Measurements from ENCODE around the gene HTR6.

Gene HTR6

GRCh38 chr1:19715334-19716203, 50.9 kb downstream of the HTR6 start:
- no peak for TF ChIP-seq FOXM1 (IDR thresholded peaks at IDR 0.05; ENCODE audit: borderline replicate concordance, low read depth)
- TF ChIP-seq USF1 (IDR thresholded peaks at IDR 0.05) = no peak
- no peak for TF ChIP-seq EGR1 (IDR thresholded peaks at IDR 0.05)
- no peak for TF ChIP-seq YY1 (IDR thresholded peaks at IDR 0.05; ENCODE audit: low read depth)
- no peak for TF ChIP-seq CEBPB (IDR thresholded peaks at IDR 0.05)
- no peak for TF ChIP-seq ZBTB7A (IDR thresholded peaks at IDR 0.05; ENCODE audit: low read depth)
- TF ChIP-seq TCF12 (IDR thresholded peaks at IDR 0.05; ENCODE audit: low read depth) = no peak
- TF ChIP-seq NFIC (IDR thresholded peaks at IDR 0.05) = no peak
- peak; percentile 55 for TF ChIP-seq MAX (IDR thresholded peaks at IDR 0.05)
- TF ChIP-seq RAD21 (IDR thresholded peaks at IDR 0.05; ENCODE audit: low read depth) = peak; percentile 73
- no peak for TF ChIP-seq EP300 (IDR thresholded peaks at IDR 0.05; ENCODE audit: borderline replicate concordance)
- TF ChIP-seq TAF1 (IDR thresholded peaks at IDR 0.05; ENCODE audit: low read depth) = no peak
- TF ChIP-seq REST (IDR thresholded peaks at IDR 0.05; ENCODE audit: low read depth) = no peak
- TF ChIP-seq TEAD4 (IDR thresholded peaks at IDR 0.05) = 0 out of 2 replicates have a peak, but pooled peaks have one; percentile 16
- no peak for TF ChIP-seq CREB1 (IDR thresholded peaks at IDR 0.05; ENCODE audit: low read depth)

GRCh38 chr1:19717467-19717866, 52.8 kb downstream of the HTR6 start:
- TF ChIP-seq ZBTB7A (IDR thresholded peaks at IDR 0.05; ENCODE audit: low read depth) (no peak), MAX (IDR thresholded peaks at IDR 0.05) (no peak), FOXM1 (IDR thresholded peaks at IDR 0.05; ENCODE audit: borderline replicate concordance, low read depth) (no peak), EP300 (IDR thresholded peaks at IDR 0.05; ENCODE audit: borderline replicate concordance) (no peak), REST (IDR thresholded peaks at IDR 0.05; ENCODE audit: low read depth) (no peak), USF1 (IDR thresholded peaks at IDR 0.05) (no peak), CEBPB (IDR thresholded peaks at IDR 0.05) (no peak), TAF1 (IDR thresholded peaks at IDR 0.05; ENCODE audit: low read depth) (no peak), CREB1 (IDR thresholded peaks at IDR 0.05; ENCODE audit: low read depth) (no peak), RAD21 (IDR thresholded peaks at IDR 0.05; ENCODE audit: low read depth) (no peak), EGR1 (IDR thresholded peaks at IDR 0.05) (no peak), TCF12 (IDR thresholded peaks at IDR 0.05; ENCODE audit: low read depth) (no peak), TEAD4 (IDR thresholded peaks at IDR 0.05) (no peak), NFIC (IDR thresholded peaks at IDR 0.05) (no peak), YY1 (IDR thresholded peaks at IDR 0.05; ENCODE audit: low read depth) (no peak)

- TF ChIP-seq TAF1 (IDR thresholded peaks at IDR 0.05; ENCODE audit: low read depth) (no peak), YY1 (IDR thresholded peaks at IDR 0.05; ENCODE audit: low read depth) (no peak), REST (IDR thresholded peaks at IDR 0.05; ENCODE audit: low read depth) (no peak), CREB1 (IDR thresholded peaks at IDR 0.05; ENCODE audit: low read depth) (no peak), USF1 (IDR thresholded peaks at IDR 0.05) (no peak), RAD21 (IDR thresholded peaks at IDR 0.05; ENCODE audit: low read depth) (no peak), CEBPB (IDR thresholded peaks at IDR 0.05) (no peak), TCF12 (IDR thresholded peaks at IDR 0.05; ENCODE audit: low read depth) (no peak), EGR1 (IDR thresholded peaks at IDR 0.05) (no peak)
Observed at GRCh38 chr1:19720174-19720573, 55.5 kb downstream of the HTR6 start.
